ENCODE data around the gene TIMM44. TPM values are rescaled to one million over a fixed set of nuclear protein-coding genes. Genes with fewer than 3 reads are reported as not detected.
A peak's percentile ranks its signal among the peaks of the same experiment; 100 is the strongest.
"Not testable (repeated sequence)": the region's sequence is repeated elsewhere in the genome, so short reads cannot be mapped to it uniquely, and the experiment has no call there.

TIMM44 gene
- total RNA-seq, 2 experiments from 2014 or later = 66.5 to 68.5 TPM

DNA sequence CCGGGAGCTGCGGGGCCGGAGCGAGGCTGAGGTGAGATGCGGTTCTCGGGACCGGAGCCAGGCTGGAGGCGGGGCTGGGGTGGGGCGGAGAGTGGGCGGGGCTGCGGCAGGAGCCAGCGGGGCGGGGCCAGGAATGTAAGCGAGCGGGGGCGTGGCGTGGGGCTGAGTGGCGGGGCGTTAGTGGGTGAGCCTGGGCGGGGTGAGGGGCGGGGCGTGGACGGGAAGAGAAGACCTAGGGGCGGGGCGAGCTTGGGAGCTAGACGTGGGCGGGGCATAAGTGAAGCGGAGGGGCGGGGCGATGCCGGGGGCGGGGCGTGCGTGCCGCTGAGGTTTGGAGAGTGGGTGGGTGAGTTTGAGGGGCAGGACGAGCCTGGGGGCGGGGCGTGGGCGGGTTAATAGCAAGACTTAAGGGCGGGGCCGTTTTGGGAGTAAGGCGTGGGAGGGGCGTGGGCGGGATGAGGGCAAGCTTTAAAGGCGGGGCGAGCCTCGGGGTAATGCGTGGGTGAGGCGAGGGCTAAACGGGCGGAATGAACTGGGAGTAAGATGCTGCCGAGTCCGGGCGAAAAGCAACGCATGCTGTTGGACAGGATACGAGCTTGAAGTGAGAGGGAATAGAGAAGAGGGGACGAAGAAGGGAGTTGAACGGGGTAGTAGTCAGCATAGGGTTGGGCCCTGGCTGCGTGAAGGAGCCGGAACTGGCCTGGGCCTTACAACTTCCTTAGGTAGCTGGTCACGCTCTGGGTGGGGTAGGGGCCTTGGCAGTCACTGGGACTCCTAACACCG is 22.8 kb downstream of the TIMM44 start:
- Mint-ChIP-seq H3K9me3 (no peaks in the 10 kb centered on the region), H3K27ac (peak overlapping the region; percentile 84), H3K4me3 (peak overlapping the region; percentile 83), H3K4me1 (ENCODE audit: low read depth) (peaks cover 31% of the 10 kb centered on the region), H3K27me3 (peaks cover 14% of the 10 kb centered on the region), H3K36me3 (peaks cover 3% of the 10 kb centered on the region)
- peak; percentile 100 for DNase-seq
- intact Hi-C loops (cut with micrococcal nuclease) = loop anchor here (1.0 to 5.0 kb wide), 5 partner anchors 17 to 283 kb away; partner anchors contain the start of genes MAP2K7, STXBP2 and TIMM44
- ChIA-PET CTCF (interaction anchor here (0.9 to 3.5 kb wide), 9 partner anchors 8 to 567 kb away, joined by 3 to 28 read pairs (median 6); partner anchors contain the start of genes MAP2K7 and TIMM44), POLR2A (interaction anchor here (1.1 to 1.7 kb wide), 3 partner anchors 14 to 23 kb away, joined by 3 to 7 read pairs (median 7); partner anchors contain the start of genes MAP2K7 and TIMM44)

DNA sequence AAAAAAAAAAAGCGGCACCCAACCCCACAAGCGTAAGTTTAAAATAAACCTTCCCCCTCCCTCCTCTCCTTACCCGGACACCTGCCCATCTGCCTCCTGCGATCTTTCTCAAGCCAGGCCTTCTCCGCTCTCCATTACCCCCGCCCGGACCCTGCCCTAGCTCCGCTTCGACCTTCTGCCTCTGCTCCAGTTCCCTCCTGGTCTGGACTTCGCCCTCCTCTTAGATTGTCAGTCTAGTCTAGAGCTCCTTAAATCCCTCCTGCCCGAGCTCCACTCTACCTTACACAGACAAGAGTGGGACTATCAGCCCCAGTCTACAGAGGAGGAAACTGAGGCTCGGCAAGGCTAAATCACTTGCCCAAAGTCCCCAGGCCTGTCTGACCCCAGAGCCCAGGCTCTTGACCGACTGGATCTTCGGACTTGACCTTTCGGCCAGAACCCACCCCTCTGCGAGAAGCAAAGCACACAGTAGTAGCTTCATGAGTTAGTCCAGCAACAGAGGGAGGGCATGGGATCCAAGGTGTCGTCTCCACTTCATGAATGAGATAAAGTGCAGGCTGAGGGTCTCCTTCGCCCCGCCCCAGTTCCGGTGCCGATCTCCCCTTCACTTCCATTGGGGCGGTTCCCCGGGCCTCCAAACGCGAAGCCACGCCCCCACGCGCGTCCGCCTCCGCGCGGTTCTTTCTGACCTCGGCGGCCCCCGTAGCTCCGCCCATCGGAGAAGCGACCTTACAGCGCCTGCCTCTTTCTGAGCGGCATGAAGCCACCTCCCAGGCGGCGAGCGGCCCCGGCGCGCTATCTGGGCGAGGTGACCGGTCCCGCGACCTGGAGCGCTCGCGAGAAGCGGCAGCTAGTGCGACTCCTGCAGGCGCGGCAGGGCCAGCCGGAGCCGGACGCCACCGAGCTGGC is 23.6 kb downstream of the TIMM44 start, which contains the start of gene SNAPC2:
Gene SNAPC2 (plus strand): TSS at position 729 of the 909 bp plus-strand sequence. CDS start 29 bp downstream, at position 758.
- ChIA-PET POLR2A (interaction anchor here (0.9 to 1.7 kb wide), 4 partner anchors 13 to 24 kb away, joined by 3 to 7 read pairs (median 6); partner anchors contain the start of genes MAP2K7 and TIMM44), CTCF (interaction anchor here (0.5 to 3.5 kb wide), 9 partner anchors 9 to 566 kb away, joined by 3 to 28 read pairs (median 6); partner anchors contain the start of genes MAP2K7 and TIMM44)

GRCh38 chr19:7918615-7919421 is 24.6 kb downstream of the TIMM44 start:
- ChIA-PET POLR2A (interaction anchor here (0.7 to 1.1 kb wide), 3 partner anchors 15 to 25 kb away, joined by 3 to 5 read pairs (median 3); partner anchors contain the start of gene TIMM44), CTCF (interaction anchor here (0.9 to 4.0 kb wide), 8 partner anchors 10 to 50 kb away, joined by 3 to 28 read pairs (median 16); partner anchors contain the start of genes MAP2K7 and TIMM44)
- Mint-ChIP-seq H3K36me3 (peaks cover 3% of the 10 kb centered on the region), H3K27me3 (peaks cover 23% of the 10 kb centered on the region), H3K27ac (no peak overlapping the region), H3K9me3 (no peaks in the 10 kb centered on the region), H3K4me3 (no peak overlapping the region), H3K4me1 (ENCODE audit: low read depth) (peaks cover 32% of the 10 kb centered on the region)
- intact Hi-C loops (cut with micrococcal nuclease) = no loop called here
- DNase-seq = no peak

More for the DNA sequence above, 23.6 kb downstream of the TIMM44 start, which contains the start of gene SNAPC2:
- peak; percentile 98 for DNase-seq
- peak within 1 kb of the TSS; percentile 84 for H3K27ac Mint-ChIP-seq
- H3K9me3 Mint-ChIP-seq = no peaks in the 10 kb centered on the region
- peaks cover 22% of the 10 kb centered on the region for H3K27me3 Mint-ChIP-seq
- H3K4me1 Mint-ChIP-seq (ENCODE audit: low read depth) = peaks cover 33% of the 10 kb centered on the region
- peaks cover 3% of the 10 kb centered on the region for H3K36me3 Mint-ChIP-seq
- H3K4me3 Mint-ChIP-seq = peak within 1 kb of the TSS; percentile 83
- intact Hi-C loops (cut with micrococcal nuclease) = loop anchor here (1.0 to 5.0 kb wide), 5 partner anchors 17 to 283 kb away; partner anchors contain the start of genes MAP2K7, STXBP2 and TIMM44

DNA sequence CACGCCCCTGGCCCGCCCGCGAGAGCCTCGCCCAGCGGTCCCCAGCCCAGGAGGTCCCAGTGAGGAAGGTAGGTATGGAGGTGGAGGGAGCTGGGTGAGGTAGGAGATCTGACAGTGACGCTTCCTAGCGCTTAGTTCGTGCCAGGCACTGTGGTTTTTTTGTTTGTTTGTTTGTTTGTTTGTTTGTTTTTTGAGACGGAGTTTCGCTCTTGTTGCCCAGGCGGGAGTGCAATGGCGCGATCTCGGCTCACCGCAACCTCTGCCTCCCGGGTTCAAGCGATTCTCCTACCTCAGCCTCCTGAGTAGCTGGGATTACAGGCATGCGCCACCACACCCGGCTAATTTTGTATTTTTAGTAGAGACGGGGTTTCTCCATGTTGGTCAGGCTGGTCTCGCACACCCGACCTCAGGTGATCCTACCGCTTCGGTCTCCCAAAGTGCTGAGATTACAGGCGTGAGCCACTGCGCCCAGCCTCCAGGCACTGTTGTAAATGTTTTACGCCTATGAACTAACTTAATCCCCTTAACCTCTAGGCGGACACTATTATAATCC is 25.3 kb downstream of the TIMM44 start:
- DNase-seq; H3K27ac Mint-ChIP-seq; H3K9me3 Mint-ChIP-seq; H3K36me3 Mint-ChIP-seq; intact Hi-C loops (cut with micrococcal nuclease): not testable (repeated sequence)
- POLR2A ChIA-PET = interaction anchor here (0.7 to 1.6 kb wide), 3 partner anchors 15 to 26 kb away, joined by 3 to 6 read pairs (median 3); partner anchors contain the start of gene TIMM44
- Mint-ChIP-seq H3K4me1 (ENCODE audit: low read depth) (peaks cover 32% of the 10 kb centered on the region), H3K4me3 (peak overlapping the region; percentile 37), H3K27me3 (peaks cover 23% of the 10 kb centered on the region)
- CTCF ChIA-PET = interaction anchor here (0.9 to 4.0 kb wide), 6 partner anchors 11 to 232 kb away, joined by 3 to 18 read pairs (median 3); partner anchors contain the start of genes MAP2K7 and TIMM44

- intact Hi-C loops (cut with micrococcal nuclease) = no loop called here
- peak; percentile 70 for DNase-seq
- Mint-ChIP-seq H3K4me3 (peak overlapping the region; percentile 69), H3K9me3 (no peaks in the 10 kb centered on the region), H3K27me3 (peaks cover 23% of the 10 kb centered on the region), H3K4me1 (ENCODE audit: low read depth) (peaks cover 32% of the 10 kb centered on the region), H3K27ac (no peak overlapping the region), H3K36me3 (peaks cover 9% of the 10 kb centered on the region)
- CTCF ChIA-PET = interaction anchor here (0.9 to 4.0 kb wide), 7 partner anchors 14 to 349 kb away, joined by 3 to 18 read pairs (median 3); partner anchors contain the start of genes MAP2K7 and TIMM44
- POLR2A ChIA-PET = interaction anchor here (0.7 to 1.6 kb wide), 3 partner anchors 14 to 27 kb away, joined by 3 to 6 read pairs (median 3); partner anchors contain the start of gene TIMM44
Observed at GRCh38 chr19:7917267-7918061, 26.0 kb downstream of the TIMM44 start.

GRCh38 chr19:7916955-7917266 is 26.6 kb downstream of the TIMM44 start:
- Mint-ChIP-seq H3K9me3 (no peaks in the 10 kb centered on the region), H3K27ac (peak overlapping the region; percentile 9), H3K27me3 (peaks cover 23% of the 10 kb centered on the region), H3K36me3 (peaks cover 9% of the 10 kb centered on the region), H3K4me3 (peak overlapping the region; percentile 69), H3K4me1 (ENCODE audit: low read depth) (peaks cover 28% of the 10 kb centered on the region)
- DNase-seq = no peak
- ChIA-PET CTCF (interaction anchor here (1.0 to 4.0 kb wide), 4 partner anchors 13 to 348 kb away, joined by 3 to 18 read pairs (median 8); partner anchors contain the start of genes MAP2K7 and TIMM44), POLR2A (interaction anchor here (1.6 kb wide), 1 partner anchor 27 kb away, joined by 6 read pairs; the partner anchor contains the start of gene TIMM44)
- intact Hi-C loops (cut with micrococcal nuclease) = no loop called here

DNA sequence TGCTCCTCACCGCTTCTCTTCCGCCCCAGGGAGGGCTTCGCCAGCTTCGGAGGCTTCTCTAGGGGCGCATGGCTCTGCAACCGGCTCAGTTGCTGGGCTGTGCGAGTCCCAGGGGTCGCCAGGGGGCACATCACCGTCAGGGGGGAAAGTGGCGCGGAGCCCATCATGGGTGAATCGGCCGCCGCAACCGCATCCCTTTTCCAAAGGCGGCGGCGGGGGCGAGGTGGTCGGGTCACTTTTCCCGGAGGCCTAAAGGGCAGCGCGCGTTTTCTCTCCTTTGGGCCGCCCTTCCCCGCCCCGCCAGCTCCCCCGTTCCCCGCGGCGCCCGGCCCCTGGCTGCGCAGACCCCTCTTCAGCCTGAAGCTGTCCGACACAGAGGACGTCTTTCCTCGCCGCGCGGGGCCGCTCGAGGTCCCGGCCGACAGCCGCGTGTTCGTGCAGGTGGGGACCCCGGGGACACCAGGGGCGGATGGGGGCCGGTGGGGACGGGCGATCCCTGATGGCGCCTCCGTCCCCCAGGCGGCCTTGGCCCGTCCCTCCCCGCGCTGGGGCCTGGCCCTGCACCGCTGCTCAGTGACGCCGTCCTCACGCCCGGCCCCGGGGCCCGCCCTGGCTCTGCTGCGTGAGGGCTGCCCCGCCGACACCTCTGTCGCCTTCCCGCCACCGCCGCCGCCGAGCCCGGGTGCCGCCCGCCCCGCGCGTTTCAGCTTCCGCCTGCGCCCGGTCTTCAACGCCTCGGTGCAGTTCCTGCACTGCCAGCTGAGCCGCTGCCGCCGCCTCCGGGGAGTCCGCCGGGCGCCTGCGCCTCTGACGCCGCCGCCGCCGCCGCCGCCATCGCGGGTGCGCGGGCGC is 27.1 kb downstream of the TIMM44 start:
- intact Hi-C loops (cut with micrococcal nuclease) = no loop called here
- Mint-ChIP-seq H3K36me3 (peaks cover 13% of the 10 kb centered on the region), H3K9me3 (no peaks in the 10 kb centered on the region), H3K4me1 (ENCODE audit: low read depth) (peaks cover 26% of the 10 kb centered on the region), H3K4me3 (peak overlapping the region; percentile 69), H3K27ac (no peak overlapping the region), H3K27me3 (peaks cover 23% of the 10 kb centered on the region)
- ChIA-PET POLR2A (interaction anchor here (1.0 to 1.6 kb wide), 3 partner anchors 12 to 47 kb away, joined by 3 to 6 read pairs (median 3); partner anchors contain the start of genes MAP2K7 and TIMM44), CTCF (interaction anchor here (0.6 to 4.0 kb wide), 6 partner anchors 13 to 347 kb away, joined by 3 to 18 read pairs (median 4); partner anchors contain the start of genes MAP2K7 and TIMM44)
- peak; percentile 74 for DNase-seq

- H3K27ac Mint-ChIP-seq = no peak overlapping the region
- intact Hi-C loops (cut with micrococcal nuclease) = no loop called here
- H3K4me3 Mint-ChIP-seq = peak overlapping the region; percentile 46
- H3K27me3 Mint-ChIP-seq = peaks cover 23% of the 10 kb centered on the region
- H3K36me3 Mint-ChIP-seq = peaks cover 18% of the 10 kb centered on the region
- H3K9me3 Mint-ChIP-seq = no peaks in the 10 kb centered on the region
- no peak for DNase-seq
- peaks cover 20% of the 10 kb centered on the region for H3K4me1 Mint-ChIP-seq (ENCODE audit: low read depth)
- ChIA-PET CTCF (interaction anchor here (0.6 to 4.0 kb wide), 4 partner anchors 12 to 48 kb away, joined by 4 to 18 read pairs (median 8); partner anchors contain the start of genes MAP2K7 and TIMM44), POLR2A (interaction anchor here (1.0 to 1.1 kb wide), 2 partner anchors 12 to 47 kb away, joined by 3 read pairs; partner anchors contain the start of gene MAP2K7)
Observed at GRCh38 chr19:7915250-7916102, 28.0 kb downstream of the TIMM44 start.
